SK-N-MC (cell line): Measurements from ENCODE around the gene MAFG.

Source experiments
- EZH2 ChIP-seq: fragments of 200-600 bp; sonication (generic); IDR thresholded peaks from one replicate; pipeline ENCODE4 v1.6.1; 2017; ENCODE audit warnings: antibody characterized with exemption
- FOXP2 ChIP-seq: optimal IDR thresholded peaks from 2 replicates; pipeline ENCODE3; 2011; ENCODE audit warnings: mild to moderate bottlenecking, moderate library complexity; ENCODE audit not compliant: insufficient read depth; ENCODE audit errors: extremely low read length, control extremely low read depth
- POLR2AphosphoS5 ChIP-seq: IDR thresholded peaks from 2 replicates; pipeline ENCODE4 v1.6.1; 2012; ENCODE audit warnings: mild to moderate bottlenecking, low read depth, low read length, borderline replicate concordance

GRCh38 chr17:81915331-81915730, 12.2 kb downstream of the MAFG start:
- no peak for TF ChIP-seq POLR2AphosphoS5
- TF ChIP-seq EZH2: no peak
- TF ChIP-seq FOXP2: no peak
